Body of pancreas (tissue), 4 donors: ENCODE measurements around the gene TM7SF2. TPM values are rescaled to one million over a fixed set of nuclear protein-coding genes. Genes with fewer than 3 reads are reported as not detected.

ENCODE experiments used
- ATAC-seq: fragments of 150-250 bp; one replicate; pipeline ENCODE4 v1.9.1; 2016
- DNase-seq, 4 donors: peaks; one replicate each; pipeline ENCODE4 v3.0.0-alpha.2; 2019
- H3K27ac ChIP-seq, 4 donors: fragments of 200-600 bp; sonication (generic); 1 replicate in 3 of 4; 2 replicates in 1 of 4; pipeline versions ENCODE4 v1.5.1 to v1.6.1; 2016 to 2019; ENCODE audit warnings: mild to moderate bottlenecking in 1 of 4, mixed read lengths in 1 of 4, moderate library complexity in 1 of 4
- H3K27me3 ChIP-seq, 2 donors: fragments of 200-600 bp; sonication (generic); one replicate each; pipeline ENCODE4 v1.6.0; 2016; ENCODE audit warnings: mild to moderate bottlenecking in 1 of 2
- H3K36me3 ChIP-seq, 2 donors: fragments of 200-600 bp; sonication (generic); replicated peaks in 1 of 2; 2 replicates each; pipeline ENCODE4 v1.5.1; 2016; ENCODE audit warnings: low read depth in 2 of 2; ENCODE audit not compliant: insufficient read depth in 1 of 2
- H3K4me1 ChIP-seq: fragments of 200-600 bp; sonication (generic); one replicate; pipeline ENCODE4 v1.6.0; 2016
- H3K4me3 ChIP-seq, 2 donors: fragments of 200-600 bp; sonication (generic); 1 replicate in 1 of 2; 2 replicates in 1 of 2; pipeline ENCODE4 v1.5.1; 2016 to 2019
- H3K9me3 ChIP-seq, 3 donors: fragments of 200-600 bp; sonication (generic); 1 replicate in 2 of 3; 2 replicates in 1 of 3; pipeline ENCODE4 v1.5.1; 2016
- POLR2A ChIP-seq, 3 donors: fragments of 450-650 bp; IDR thresholded peaks; one replicate each; pipeline ENCODE4 v1.6.1; 2016; ENCODE audit warnings: antibody characterized with exemption in 3 of 3, mild to moderate bottlenecking in 2 of 3
- whole genome bisulfite sequencing, 2 donors: methylation state at CpG; one replicate each; pipeline ENCODE4 v1.1.5; 2017; 5-methylcytosine and 5-hydroxymethylcytosine counted together
- intact Hi-C: fragments of 100-400 bp; cut with DNase I; formaldehyde crosslinking; loops from one replicate; pipeline ENCODE4 v1.15.1; 2023
- total RNA-seq, 2 donors: library from RNA; depleted of rRNA; stranded (reverse); fragments of >200 nt; gene quantifications; one replicate each; pipeline ENCODE4 v1.1.0, GENCODE V29; 2016
- TF ChIP-seq, protein P1 (sequence below), 7 experiments: fragments of 450-650 bp in 4 of 7; fragments of 200-600 bp in 3 of 7; sonication (generic) in 3 of 7; IDR thresholded peaks; one replicate each; pipeline ENCODE4 v1.5.1; 2016 to 2019; ENCODE audit warnings: antibody characterized with exemption in 7 of 7

TM7SF2 gene
- total RNA-seq, 2 donors from 2014 or later: 25.4 to 85.6 TPM

DNA sequence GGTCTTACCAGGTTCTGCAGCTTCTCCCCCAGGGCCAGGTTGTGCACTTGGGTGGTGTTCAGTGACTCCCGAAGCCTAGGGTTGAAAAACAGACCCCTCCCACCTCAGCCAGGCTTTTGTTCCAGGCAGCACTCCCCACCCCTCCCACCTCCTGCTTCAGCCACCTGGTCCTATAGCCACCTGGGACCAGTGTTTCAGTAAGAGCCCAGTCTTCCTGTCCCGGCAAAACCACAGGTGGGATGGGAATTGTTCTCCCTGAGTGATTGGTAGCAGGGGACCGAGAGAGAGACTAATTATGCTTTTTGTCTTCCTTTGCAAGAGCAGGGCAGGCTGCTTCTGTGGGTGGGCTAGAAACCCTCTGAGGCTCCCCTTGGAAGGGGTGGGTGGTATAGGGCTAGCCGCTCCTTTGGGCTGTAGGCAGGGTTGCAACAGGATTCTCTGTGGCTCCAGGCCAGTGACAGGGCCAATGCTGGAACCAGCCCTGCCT is 44.8 kb upstream of the TM7SF2 start:
- DNase-seq (no peak), ATAC-seq (no peak)
- 88% methylated on average over 1 to 4 of the region's 4 CpGs for WGBS, 2 donors
- Histone ChIP-seq H3K9me3 (no peaks in the 10 kb centered on the region), H3K4me1 (no peaks in the 10 kb centered on the region), H3K36me3 (no peaks in the 10 kb centered on the region), H3K4me3 (no peak overlapping the region), H3K27ac (no peak overlapping the region), H3K27me3 (no peaks in the 10 kb centered on the region)
- TF ChIP-seq POLR2A (IDR thresholded peaks at IDR 0.05): no peak
- TF ChIP-seq, protein P1, sequence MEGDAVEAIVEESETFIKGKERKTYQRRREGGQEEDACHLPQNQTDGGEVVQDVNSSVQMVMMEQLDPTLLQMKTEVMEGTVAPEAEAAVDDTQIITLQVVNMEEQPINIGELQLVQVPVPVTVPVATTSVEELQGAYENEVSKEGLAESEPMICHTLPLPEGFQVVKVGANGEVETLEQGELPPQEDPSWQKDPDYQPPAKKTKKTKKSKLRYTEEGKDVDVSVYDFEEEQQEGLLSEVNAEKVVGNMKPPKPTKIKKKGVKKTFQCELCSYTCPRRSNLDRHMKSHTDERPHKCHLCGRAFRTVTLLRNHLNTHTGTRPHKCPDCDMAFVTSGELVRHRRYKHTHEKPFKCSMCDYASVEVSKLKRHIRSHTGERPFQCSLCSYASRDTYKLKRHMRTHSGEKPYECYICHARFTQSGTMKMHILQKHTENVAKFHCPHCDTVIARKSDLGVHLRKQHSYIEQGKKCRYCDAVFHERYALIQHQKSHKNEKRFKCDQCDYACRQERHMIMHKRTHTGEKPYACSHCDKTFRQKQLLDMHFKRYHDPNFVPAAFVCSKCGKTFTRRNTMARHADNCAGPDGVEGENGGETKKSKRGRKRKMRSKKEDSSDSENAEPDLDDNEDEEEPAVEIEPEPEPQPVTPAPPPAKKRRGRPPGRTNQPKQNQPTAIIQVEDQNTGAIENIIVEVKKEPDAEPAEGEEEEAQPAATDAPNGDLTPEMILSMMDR (IDR thresholded peaks at IDR 0.05): no peak
- intact Hi-C loops: no loop called here

DNA sequence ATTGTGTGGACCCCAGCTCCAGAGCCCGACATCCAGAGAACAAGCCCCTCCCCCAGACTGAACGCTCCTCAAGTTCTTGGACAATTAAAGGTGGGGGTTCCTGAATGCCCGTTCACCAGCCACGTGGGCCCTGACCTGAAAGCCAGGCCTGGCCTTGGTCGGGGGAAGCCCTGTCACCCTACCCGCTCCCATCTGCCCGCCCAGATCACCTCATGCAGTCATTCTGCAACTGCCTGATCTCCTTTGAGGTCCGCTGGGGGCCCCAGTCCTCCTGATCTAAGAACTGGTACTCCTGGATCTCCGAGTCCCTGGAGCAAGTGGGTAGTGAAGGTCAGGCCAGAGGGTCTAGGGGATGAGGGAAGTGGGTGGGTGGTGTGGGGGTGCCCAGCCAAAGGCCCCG is 44.2 kb upstream of the TM7SF2 start:
- no peak for TF ChIP-seq POLR2A (IDR thresholded peaks at IDR 0.05)
- intact Hi-C loops: no loop called here
- WGBS, 2 donors: 73 to 92% methylated on average over 2 to 10 of the region's 10 CpGs
- DNase-seq: no peak
- Histone ChIP-seq H3K4me3 (no peak overlapping the region), H3K9me3 (no peaks in the 10 kb centered on the region), H3K36me3 (no peaks in the 10 kb centered on the region), H3K27me3 (no peaks in the 10 kb centered on the region), H3K27ac (no peak overlapping the region), H3K4me1 (no peaks in the 10 kb centered on the region)
- ATAC-seq: no peak

DNA sequence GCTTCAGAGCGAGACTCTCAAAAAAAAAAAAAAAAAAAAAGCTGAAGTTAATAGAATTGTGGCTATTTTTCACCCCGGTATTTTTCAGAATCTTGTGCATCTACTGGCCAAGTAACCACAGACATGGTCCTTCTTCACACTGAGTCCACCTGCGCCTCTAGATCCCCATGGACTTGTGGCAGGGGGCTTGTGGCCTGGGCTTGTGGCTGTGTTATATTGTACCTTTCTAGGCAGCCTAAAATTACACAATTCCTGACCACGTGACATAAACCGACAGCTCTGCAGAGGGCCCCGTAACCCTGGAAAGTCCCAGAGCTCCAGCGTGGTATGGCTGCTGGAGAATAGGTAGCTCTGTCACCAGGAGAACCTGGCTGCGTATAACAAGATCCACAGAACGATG is 42.5 kb upstream of the TM7SF2 start:
- no peak for ATAC-seq
- TF ChIP-seq, protein P1 (IDR thresholded peaks at IDR 0.05): no peak
- no peak for TF ChIP-seq POLR2A (IDR thresholded peaks at IDR 0.05)
- Histone ChIP-seq H3K4me1 (no peaks in the 10 kb centered on the region), H3K36me3 (no peaks in the 10 kb centered on the region), H3K9me3 (no peaks in the 10 kb centered on the region), H3K27ac (no peak overlapping the region), H3K27me3 (no peaks in the 10 kb centered on the region), H3K4me3 (no peak overlapping the region)
- 44 to 53% methylated on average over 9 of the region's 9 CpGs for WGBS, 2 donors
- intact Hi-C loops: no loop called here
- DNase-seq: no peak

DNA sequence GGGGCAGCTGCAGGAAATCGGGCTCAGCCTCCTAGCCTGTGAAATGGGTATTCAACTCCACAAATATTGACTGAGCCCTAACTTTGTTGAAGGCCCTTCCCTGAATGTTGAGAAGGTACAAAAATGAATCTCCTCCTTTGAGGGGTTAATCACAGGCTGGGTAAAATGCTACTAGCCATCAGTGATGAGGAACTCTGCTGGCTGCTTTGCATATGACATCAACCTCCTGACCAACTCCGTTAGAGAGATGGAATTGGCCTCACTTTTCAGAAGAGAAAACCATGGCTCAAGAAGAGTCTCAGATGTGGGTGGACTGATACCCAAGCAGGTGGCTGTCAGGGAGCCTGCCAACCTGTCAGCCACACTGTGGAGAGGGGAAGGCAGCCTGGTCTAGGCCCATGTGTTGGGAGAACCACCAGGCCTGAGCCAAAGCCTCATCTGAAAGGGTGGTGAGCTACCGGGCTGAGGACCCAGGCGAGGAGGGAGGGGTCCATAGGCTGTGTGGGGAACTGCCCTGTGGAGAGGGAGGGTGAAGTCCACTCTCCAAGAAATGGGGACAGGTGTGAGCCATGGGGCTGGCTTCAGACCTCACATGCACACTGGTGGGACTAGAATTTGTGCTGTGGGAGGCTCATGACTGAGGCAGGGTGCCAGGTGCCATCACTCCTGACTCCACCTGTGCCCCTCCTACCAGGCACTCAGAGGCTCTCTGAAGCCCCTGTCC is 39.6 kb upstream of the TM7SF2 start:
- no peak for TF ChIP-seq POLR2A (IDR thresholded peaks at IDR 0.05)
- TF ChIP-seq, protein P1 (IDR thresholded peaks at IDR 0.05): no peak
- 38 to 52% methylated on average over 2 to 4 of the region's 4 CpGs for WGBS, 2 donors
- H3K9me3 ChIP-seq: no peaks in the 10 kb centered on the region

DNA sequence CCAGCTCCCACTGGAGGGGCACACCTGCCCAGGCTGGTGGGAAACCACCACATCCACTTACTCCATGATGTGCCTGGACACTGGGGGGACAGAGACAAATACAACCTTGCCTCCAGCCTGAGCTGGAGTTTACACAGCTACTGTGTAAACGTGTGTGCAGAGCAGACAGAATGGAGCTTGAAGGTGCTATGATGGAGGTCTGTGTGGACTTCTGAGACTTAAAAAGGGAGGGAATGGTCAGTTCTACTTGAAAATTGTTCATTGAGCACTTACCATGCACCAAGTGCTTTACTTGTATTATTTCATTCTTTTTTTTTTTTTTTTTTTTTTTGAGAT is 39.1 kb upstream of the TM7SF2 start:
- TF ChIP-seq, protein P1 (IDR thresholded peaks at IDR 0.05): no peak
- no peak for TF ChIP-seq POLR2A (IDR thresholded peaks at IDR 0.05)
- ATAC-seq (no peak), DNase-seq (no peak)
- intact Hi-C loops: no loop called here
- 11 to 32% methylated on average over 1 of the region's 1 CpG for WGBS, 2 donors
- H3K27ac ChIP-seq: no peak overlapping the region
- H3K4me1 ChIP-seq: no peaks in the 10 kb centered on the region
- H3K27me3 ChIP-seq: no peaks in the 10 kb centered on the region
- no peak overlapping the region for H3K4me3 ChIP-seq
- no peaks in the 10 kb centered on the region for H3K36me3 ChIP-seq
- H3K9me3 ChIP-seq: no peaks in the 10 kb centered on the region

More for the DNA sequence above, 39.6 kb upstream of the TM7SF2 start:
- Histone ChIP-seq H3K4me1 (no peaks in the 10 kb centered on the region), H3K27me3 (no peaks in the 10 kb centered on the region), H3K4me3 (no peak overlapping the region), H3K36me3 (no peaks in the 10 kb centered on the region), H3K27ac (no peak overlapping the region)
- no peak for DNase-seq
- ATAC-seq: no peak
- intact Hi-C loops: no loop called here
